Stimulated activated CD4-positive, alpha-beta T cell treated with anti-CD3 and anti-CD28 coated beads, TNF-alpha, amount 100 ng/mL, for 4 hours (primary cell): ENCODE measurements around the gene MAF.

Experiments used
- DNase-seq, 3 experiments: peaks; one replicate each; pipeline ENCODE4 v3.0.0-alpha.2; 2020; ENCODE audit warnings: low read depth in 3 of 3

The MAF gene

GRCh38 chr16:79600638-79601091, at the start of gene MAF:
TSS of gene MAF (minus strand) at chr16:79600737. CDS start at chr16:79599902, 835 bp downstream.
- peak; percentile 59 to 79 (median 73) for DNase-seq

DNA sequence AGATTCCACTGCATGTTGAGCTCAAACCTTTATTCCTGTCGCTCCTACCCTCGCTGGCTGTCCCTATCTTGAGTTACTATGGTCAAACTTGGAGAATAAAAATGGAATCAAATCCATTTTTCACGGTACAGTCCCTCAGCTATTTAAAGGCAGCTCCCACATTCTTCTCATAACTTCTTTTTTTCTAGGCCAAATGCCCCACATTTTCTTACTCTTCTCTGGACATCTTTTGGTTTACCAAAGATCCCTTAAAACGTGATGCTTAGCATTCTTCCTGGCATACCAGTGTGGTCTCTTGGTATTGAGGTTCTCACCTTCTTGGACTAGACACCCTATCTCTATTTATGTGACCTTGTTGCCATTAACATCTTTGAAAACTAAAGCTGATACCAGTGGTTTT, 48.3 kb upstream of the MAF start:
- no peak for DNase-seq

DNA sequence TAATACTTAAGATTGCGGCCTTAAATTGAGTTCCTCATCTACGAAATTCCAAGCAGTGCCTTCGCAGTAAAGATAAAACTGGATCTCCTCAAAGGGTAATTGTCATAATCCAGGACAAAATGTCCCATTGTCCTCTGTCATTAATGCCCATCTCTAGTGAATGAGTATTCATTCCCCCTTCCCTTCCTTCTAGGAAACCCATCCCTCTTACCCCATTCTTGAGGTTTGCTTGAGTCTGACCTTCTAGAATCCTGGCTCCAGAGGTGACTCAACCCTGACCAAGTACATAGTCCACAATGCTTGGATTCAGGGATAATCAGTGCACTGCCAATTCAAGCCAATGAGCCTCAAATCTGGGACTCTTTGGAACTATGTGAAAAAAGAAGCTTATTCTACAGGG, 47.0 kb upstream of the MAF start:
- DNase-seq, result no peak

GRCh38 chr16:79645701-79646100, 45.2 kb upstream of the MAF start:
- DNase-seq, result no peak

DNA sequence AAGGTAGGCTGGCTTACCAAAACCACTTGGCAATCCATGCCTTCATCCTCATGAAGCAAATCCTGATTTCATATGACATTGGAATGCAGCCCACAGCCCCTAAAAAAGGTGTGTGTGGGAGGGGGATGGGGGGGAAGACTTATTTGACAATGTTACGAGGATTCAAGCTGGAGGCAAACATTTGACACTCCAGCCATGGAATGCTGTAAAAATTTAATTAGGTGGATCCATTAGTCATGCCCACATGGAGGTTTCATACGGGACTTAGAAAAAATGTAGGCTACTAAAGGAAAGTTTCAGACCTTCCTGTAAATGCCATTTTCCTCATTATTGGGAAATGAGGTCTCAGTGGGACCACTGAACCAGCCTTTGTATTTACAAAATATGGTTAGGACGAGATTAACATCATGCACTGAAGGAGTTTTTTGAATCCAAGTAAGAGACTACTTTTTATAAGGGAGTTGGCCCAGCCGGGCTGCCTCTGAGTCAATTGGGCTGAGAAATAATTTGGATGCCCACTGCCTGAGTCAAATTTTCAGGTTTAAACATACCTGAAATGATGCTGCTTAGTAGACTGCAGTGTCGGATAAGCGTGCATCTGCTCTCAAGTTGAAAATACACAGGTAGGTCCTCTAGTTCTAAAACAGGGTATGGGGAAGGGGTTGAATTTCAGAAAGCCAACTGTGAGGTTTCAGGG, 44.6 kb upstream of the MAF start:
- DNase-seq, result no peak

- no peak for DNase-seq
Measured at GRCh38 chr16:79642652-79643051, 42.1 kb upstream of the MAF start.

DNA sequence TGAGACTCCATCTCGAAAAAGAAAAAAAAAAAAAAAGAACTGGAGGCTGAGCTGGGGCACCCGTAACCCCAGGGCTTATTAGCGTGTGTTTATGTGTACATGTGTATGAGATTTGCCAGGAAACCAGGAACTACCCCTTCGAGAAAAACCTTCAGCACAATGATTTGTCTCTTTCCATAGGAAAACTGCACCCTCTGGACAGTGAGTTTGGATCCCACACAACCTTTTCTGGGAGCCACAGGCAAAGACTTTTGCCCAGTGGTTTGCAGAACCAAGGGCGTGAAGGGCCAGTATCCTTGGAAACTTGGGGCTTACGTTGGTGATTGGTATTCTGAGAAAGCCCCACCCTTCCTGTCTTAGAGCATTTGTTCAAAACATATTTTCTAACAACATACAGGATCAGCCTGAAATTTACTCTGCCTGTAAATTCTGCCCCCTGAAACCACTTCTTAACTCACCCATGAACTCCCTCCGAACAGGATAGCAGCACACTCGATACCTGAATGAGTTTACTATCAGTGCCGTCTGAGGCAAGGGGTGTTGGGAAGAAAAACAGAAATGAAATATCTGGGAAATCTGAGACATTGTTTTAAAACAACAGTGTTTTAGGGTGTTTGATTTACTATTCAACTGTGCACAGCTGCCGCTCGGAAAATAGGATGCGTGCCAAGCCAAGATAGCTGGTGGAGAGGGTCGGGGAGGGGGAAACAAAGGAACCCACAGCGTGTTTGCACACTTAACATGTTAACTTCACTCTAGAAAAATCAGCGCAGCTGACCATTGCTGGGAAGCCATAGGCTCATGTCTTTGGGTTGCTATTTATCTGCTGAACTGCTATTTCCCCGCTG, 40.2 kb upstream of the MAF start:
- no peak for DNase-seq

DNA sequence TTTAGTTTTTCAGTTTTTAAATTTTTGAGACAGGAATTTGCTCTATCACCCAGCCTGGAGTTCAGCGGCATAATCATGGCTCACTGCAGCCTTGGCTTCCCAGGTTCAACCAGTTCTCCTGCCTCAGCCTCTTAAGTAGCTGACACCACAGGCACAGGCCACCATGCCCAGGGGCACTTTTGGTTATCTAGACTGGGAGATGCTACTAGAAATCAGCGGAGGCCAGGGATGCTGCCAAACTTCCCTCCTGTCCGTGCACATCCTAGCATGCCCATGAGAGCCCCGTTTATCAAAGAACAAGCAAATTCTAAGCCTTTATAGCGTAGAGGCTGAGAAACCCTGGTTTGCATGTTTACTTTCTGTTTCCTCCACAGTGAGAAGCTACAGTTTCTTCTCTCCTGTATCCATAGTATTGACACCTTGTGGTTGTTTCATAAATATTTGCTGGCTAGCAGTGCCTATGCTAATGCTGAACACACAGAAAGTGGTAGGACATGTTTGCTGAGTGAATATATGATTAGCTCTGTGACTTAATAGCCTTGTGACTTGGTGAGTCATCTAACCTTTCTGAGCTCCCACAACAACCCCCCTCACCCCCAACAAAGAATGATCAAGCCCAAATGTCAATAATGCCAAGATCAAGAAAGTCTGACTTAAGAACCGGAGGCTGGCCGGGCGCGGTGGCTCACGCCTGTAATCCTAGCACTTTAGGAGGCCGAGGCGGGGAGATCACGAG, 39.2 kb upstream of the MAF start:
- no peak for DNase-seq

DNA sequence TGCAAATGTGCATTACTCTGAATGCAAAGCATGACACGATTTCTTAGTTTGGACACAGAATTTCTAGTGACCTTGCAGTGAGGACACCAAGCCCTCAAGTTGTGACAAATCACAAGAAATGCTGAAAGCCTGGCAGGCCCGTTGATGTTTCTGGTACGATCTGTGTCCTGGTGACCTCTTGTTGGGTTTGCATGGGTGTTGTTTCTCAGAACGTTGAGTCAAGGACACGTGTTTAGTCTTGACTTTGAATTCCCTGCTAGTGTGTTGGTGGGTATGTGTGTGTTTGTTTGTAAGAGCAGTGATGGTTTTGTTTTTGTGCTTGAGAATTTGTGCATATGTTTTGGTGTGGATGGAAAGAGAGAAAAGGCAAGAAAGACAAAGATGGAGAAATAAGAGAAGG, 37.8 kb upstream of the MAF start:
- DNase-seq, result no peak

DNA sequence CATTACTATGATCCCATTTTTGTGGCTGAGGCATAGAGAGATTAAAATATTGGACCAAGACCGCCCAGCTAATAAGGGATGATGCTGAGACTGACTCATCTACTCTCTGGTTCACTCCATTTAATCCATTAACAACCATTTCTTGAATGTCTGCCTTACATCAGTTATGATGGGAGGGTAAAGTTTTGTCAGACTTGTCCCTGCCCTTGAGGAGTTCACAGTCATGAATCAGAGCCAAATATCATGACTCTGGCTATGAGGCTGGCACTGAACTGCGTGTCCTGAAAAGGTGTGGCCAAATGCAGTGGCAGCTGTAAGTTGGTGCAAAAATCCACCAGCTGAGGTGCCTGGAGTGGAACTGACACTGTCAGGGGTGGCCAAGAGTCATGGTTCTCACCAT, 35.0 kb upstream of the MAF start:
- DNase-seq, result no peak

DNA sequence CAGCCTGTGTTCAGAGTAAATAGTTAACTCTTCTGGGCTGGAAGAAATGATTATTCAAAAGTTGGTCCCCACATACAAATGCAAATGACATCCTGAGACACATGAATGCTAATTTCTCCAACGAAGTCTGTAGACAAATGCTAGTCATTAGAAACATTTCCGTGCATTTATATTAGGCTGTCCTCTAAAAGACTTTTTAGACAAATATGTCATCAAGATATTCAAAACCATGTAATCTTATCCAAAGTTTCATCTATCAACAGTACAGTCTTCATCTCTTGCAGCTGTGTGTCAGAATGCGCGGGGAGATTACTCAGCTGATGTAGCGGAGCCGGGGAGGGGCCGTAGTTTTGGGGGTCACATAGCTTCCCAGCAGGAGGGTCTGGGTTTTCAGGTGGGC, 33.8 kb upstream of the MAF start:
- no peak for DNase-seq

DNA sequence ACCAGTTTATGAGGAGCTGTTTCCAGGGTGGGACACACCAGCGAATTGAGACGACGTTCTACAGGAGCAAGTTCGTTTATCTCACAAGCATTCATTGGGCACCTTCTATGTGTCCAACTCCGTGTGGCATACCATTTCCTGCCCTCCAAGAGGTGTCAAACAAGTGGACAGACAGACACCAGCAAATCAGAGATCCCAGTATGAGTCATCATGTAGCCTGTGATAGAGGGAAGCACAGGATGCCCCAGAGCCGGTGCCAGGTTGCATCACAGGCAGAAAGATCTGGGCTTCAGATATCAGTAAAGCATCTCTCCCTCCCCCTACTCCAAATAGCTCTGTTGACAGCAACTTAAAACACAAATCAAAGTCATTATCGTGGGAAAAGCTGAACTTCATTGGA, 31.8 kb upstream of the MAF start:
- DNase-seq, result no peak

- DNase-seq, result no peak
Measured at GRCh38 chr16:79628988-79629387, 28.5 kb upstream of the MAF start.

GRCh38 chr16:79628501-79628975, 28.0 kb upstream of the MAF start:
- peak in 2 of 3 experiments; percentile 11 to 24 for DNase-seq

GRCh38 chr16:79627092-79627491, 26.6 kb upstream of the MAF start:
- no peak for DNase-seq

DNA sequence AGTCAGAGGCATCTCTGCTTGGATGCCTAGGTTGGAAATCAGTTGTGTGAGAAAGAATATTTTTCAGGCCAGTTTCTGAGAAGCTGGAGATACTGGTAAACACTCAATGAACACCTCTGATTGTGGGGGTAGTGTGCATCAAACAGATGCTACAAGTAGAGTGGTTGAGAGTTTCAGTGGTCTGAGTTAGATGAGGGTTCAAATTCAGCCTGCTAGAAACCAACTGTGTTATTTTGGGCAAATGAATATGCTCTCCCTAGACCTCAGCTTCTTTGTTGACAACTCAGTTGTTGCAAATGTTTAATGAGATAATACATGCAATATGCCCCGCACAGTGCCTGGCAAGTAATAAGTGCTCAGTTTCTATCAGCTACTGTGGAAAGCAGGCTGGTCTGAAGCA, 25.2 kb upstream of the MAF start:
- DNase-seq, result no peak

DNA sequence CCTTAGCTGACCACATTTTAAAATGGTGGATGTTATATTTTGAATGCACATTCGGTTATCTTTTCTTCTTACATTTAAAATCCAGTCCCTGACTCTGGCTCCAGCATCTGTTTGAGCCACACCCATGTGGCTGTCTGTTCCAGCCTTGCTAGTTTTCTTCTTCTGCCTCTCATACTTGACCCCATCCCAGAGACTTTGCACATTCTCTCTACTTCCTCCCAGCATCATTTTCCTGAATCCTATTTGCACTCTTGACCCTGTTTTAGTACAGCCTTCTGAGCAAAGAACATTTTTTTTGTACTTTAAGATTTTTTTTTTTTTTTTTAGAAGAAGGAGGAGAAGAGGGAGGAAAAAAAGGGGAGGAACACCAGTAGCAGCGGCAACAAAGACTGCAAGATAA, 23.3 kb upstream of the MAF start:
- no peak for DNase-seq

DNA sequence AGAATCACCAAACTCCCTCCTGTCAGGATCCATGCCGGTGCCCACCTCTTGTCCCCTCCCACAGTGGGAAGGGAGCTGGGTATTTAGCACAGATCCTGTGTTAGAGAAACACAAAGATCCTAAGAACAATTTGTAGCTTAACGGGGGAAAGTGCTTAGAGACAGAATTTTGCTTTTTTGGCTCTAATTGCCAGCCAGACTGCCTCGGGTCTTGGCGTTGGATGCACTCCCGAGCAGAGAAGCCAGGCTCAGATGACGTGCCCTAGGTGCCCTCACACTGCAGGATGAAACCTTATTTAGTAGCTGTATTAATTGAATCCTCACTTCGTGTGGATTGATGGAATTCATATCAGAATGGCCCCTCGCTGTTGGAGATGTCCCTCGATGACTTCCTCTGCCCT, 22.5 kb upstream of the MAF start:
- DNase-seq, result no peak

DNA sequence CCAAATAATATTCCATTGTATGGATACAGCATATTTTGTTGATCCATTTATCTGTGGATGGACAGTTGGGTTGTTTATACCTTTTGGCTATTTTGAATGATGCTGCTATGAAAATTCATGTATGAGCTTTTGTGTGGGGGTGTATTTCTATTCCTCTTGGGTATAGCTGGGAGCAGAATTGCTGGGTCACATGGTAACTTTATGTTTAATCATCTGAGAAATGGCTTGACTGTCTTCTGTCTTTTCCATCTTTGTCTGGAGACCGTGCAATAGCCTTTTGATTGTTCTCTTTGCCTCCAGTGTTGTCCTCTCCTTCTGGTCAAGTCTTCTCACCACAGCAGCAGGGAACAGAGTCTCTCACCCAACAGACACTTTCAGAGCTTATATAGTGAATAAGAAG, 20.5 kb upstream of the MAF start:
- no peak for DNase-seq

DNA sequence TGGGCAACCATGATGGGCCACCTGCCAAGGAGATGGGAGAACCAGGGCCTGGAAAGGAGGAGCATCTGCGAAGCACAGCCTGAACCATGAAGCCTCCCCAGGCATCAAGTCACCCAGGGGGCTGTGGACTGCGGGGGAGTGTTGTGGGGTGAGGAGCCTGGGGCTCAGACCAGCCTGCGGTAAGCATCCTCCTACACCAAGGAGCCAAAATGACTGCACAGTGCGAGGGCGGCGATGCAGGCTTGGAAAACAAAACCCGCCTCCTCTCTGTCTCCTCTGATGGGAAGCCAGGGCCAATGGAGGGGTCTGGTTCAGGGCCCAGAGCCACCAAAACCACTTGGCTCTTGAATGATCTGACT, 18.1 kb upstream of the MAF start:
- DNase-seq, result no peak

GRCh38 chr16:79618041-79618691, 17.6 kb upstream of the MAF start:
- no peak for DNase-seq

DNA sequence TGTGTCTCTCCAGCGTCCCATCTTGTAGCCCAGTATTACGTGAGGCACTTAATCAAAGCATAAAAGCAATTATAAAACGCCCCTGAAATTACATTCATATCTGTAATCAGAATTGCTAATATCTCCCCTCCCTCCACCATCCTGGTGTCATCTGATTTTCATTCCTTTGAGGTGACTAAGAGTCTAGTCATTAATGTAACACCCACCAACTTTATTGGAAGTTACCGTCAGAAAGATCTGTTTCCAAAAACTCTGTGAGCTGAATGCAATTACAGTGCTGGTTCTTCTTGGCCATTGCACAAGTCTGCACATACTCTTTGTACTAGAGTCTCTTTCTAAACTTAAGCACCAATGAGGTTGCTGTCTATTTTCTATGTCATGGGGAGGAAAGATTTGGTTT, 12.5 kb upstream of the MAF start:
- DNase-seq, result no peak
